Loucy (cell line): ENCODE measurements around the gene TAF4.

Experiments
- H2AFZ ChIP-seq: fragments of 200-600 bp; sonication (generic); 2 replicates; pipeline ENCODE4 v1.6.0; 2016; ENCODE audit warnings: antibody characterized with exemption, mild to moderate bottlenecking, low read length, moderate library complexity
- H3F3A ChIP-seq: fragments of 200-600 bp; 2 replicates; pipeline ENCODE4 v1.6.0; 2016; ENCODE audit warnings: antibody characterized with exemption, low read depth, mild to moderate bottlenecking
- H3K27me3 ChIP-seq: fragments of 200-600 bp; sonication (generic); 2 replicates; pipeline ENCODE4 v1.6.1; 2014; ENCODE audit warnings: low read length, mild to moderate bottlenecking; ENCODE audit not compliant: insufficient read depth, poor library complexity, severe bottlenecking
- H3K36me3 ChIP-seq: fragments of 200-600 bp; sonication (generic); 2 replicates; pipeline ENCODE4 v1.6.1; 2016; ENCODE audit warnings: low read length; ENCODE audit not compliant: insufficient read depth
- H3K4me1 ChIP-seq: fragments of 200-600 bp; sonication (generic); 2 replicates; pipeline ENCODE4 v1.5.1; 2014; ENCODE audit warnings: low read length, mild to moderate bottlenecking; ENCODE audit not compliant: insufficient read depth, poor library complexity, severe bottlenecking
- H3K4me2 ChIP-seq: fragments of 200-600 bp; sonication (generic); 2 replicates; pipeline ENCODE4 v1.6.0; 2014; ENCODE audit warnings: antibody characterized with exemption, low read length, low read depth, mild to moderate bottlenecking; ENCODE audit not compliant: poor library complexity, severe bottlenecking
- H3K4me3 ChIP-seq: fragments of 200-600 bp; sonication (generic); 2 replicates; pipeline ENCODE4 v1.5.1; 2014; ENCODE audit warnings: low read length, mild to moderate bottlenecking, mixed read lengths; ENCODE audit not compliant: poor library complexity, severe bottlenecking
- H3K79me2 ChIP-seq: fragments of 200-600 bp; sonication (generic); 2 replicates; pipeline ENCODE4 v1.6.1; 2014; ENCODE audit warnings: low read length; ENCODE audit not compliant: insufficient read depth
- H3K9ac ChIP-seq: fragments of 200-600 bp; sonication (generic); 2 replicates; pipeline ENCODE4 v1.6.0; 2014; ENCODE audit warnings: mild to moderate bottlenecking, low read depth, low read length, moderate library complexity; ENCODE audit not compliant: poor library complexity, severe bottlenecking
- H3K9me2 ChIP-seq: fragments of 200-600 bp; sonication (generic); replicated peaks from 2 replicates; pipeline ENCODE4 v1.6.1; 2016; ENCODE audit warnings: low read depth, low read length, mixed read lengths
- H3K9me3 ChIP-seq: fragments of 200-600 bp; sonication (generic); 2 replicates; pipeline ENCODE4 v1.6.1; 2014; ENCODE audit warnings: mild to moderate bottlenecking, antibody characterized with exemption, low read length, low read depth; ENCODE audit not compliant: insufficient read depth
- H4K20me1 ChIP-seq: fragments of 200-600 bp; sonication (generic); 2 replicates; pipeline ENCODE4 v1.6.0; 2014; ENCODE audit warnings: antibody characterized with exemption, low read length, mild to moderate bottlenecking; ENCODE audit not compliant: insufficient read depth, poor library complexity, severe bottlenecking
- EZH2phosphoT487 ChIP-seq: fragments of 200-600 bp; IDR thresholded peaks from 2 replicates; pipeline ENCODE4 v1.6.1; 2018; ENCODE audit warnings: antibody characterized with exemption, mild to moderate bottlenecking, moderate library complexity, borderline replicate concordance
- TF ChIP-seq, protein P1 (sequence below): fragments of 200-600 bp; sonication (generic); conservative IDR thresholded peaks from 2 replicates; pipeline ENCODE4 v1.5.1; 2014; ENCODE audit warnings: mild to moderate bottlenecking, antibody characterized with exemption, low read length

Gene TAF4

DNA sequence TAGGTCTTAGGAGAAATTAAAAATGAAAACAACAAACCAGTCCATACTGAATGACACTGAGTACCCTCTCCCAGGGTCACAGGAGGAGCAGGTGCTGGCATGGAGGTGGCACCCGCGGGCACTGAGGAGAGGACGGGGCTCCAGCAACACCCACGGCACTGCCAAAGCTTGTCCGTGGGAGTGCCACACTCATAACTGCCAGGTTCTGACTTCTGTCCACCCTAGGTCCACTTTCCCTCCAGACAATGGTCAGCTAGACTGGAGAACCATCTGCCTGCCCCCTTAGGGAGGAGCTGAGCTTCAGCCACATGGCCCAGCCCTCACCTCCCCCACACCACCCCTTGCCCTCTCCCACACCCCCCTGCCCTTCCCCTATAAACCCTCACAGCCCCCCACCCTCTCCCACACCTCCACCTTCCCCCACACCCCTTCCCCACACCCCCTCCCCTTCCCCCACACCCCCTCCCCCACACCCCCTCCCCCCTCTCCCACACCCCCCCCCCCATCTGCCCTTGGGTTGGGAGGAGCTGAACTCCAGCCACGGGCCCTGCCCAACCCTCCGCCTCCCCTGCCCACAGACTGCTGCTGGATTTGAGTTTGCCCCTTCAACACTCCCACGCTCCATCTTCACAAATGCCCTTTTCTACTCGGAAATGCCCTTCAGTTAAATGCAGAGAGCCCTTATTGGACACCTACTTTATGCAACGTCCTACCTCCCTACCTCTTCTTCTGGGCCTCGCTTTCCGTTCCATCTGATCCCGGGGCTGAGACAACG lies 129.6 kb downstream of the TAF4 start:
- Histone ChIP-seq H3K9me3 (no peaks in the 10 kb centered on the region), H3K79me2 (no peaks in the 10 kb centered on the region), H3K9ac (no peak overlapping the region), H2AFZ (no peak overlapping the region), H3K4me3 (no peak overlapping the region), H3K4me2 (no peak overlapping the region), H3K9me2 (no peaks in the 10 kb centered on the region), H3F3A (no peaks in the 10 kb centered on the region), H4K20me1 (no peaks in the 10 kb centered on the region), H3K4me1 (no peaks in the 10 kb centered on the region), H3K36me3 (no peaks in the 10 kb centered on the region; the same call in 1 of the 2 replicates), H3K27me3 (no peaks in the 10 kb centered on the region)
- no peak for TF ChIP-seq EZH2phosphoT487
- TF ChIP-seq, protein P1, sequence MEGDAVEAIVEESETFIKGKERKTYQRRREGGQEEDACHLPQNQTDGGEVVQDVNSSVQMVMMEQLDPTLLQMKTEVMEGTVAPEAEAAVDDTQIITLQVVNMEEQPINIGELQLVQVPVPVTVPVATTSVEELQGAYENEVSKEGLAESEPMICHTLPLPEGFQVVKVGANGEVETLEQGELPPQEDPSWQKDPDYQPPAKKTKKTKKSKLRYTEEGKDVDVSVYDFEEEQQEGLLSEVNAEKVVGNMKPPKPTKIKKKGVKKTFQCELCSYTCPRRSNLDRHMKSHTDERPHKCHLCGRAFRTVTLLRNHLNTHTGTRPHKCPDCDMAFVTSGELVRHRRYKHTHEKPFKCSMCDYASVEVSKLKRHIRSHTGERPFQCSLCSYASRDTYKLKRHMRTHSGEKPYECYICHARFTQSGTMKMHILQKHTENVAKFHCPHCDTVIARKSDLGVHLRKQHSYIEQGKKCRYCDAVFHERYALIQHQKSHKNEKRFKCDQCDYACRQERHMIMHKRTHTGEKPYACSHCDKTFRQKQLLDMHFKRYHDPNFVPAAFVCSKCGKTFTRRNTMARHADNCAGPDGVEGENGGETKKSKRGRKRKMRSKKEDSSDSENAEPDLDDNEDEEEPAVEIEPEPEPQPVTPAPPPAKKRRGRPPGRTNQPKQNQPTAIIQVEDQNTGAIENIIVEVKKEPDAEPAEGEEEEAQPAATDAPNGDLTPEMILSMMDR, result no peak

DNA sequence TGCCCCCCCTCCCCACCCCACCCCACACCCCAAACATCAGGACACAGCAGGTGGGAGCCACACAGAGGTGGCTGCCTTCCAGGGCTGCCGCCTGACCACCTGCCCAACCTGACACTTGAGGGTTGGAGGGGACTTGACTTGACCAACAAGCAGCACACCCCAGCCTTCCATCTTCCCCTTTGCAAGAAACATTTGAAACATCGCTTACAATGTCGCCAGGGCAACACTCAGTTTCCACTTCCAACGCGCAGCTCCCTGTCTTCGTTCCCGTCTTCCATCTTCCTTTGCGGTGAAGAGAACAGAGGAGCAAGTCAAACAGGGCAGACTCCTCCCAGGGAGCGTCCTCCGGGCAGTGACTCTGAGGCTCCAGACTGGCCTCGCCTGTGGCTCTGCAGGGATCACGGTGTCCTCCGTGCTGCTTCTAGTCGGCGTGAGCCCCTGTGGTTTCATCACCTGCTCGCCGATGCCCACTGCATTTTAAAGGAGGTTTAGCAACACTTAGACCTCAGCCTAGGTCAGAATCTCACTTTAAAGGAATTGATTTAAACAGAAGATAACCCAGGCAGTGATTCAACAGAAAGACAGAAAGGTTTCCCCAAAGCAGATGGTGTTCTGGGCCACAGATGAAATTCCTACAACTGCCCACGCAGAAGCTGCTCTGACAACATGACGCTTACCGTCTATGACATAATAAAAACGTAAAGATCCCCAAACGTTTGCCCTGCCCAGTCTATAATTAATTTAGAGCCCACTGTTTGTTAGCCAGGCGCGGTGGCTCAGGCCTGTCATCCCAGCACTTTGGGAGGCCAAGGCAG lies 130.8 kb downstream of the TAF4 start:
- TF ChIP-seq, protein P1, result no peak
- TF ChIP-seq EZH2phosphoT487, result no peak
- Histone ChIP-seq H4K20me1 (no peaks in the 10 kb centered on the region), H3K4me3 (no peak overlapping the region), H3K4me1 (no peaks in the 10 kb centered on the region), H3F3A (no peaks in the 10 kb centered on the region), H3K27me3 (no peaks in the 10 kb centered on the region), H3K9me3 (no peaks in the 10 kb centered on the region), H3K79me2 (no peaks in the 10 kb centered on the region), H3K4me2 (no peak overlapping the region), H3K36me3 (peaks cover 3% of the 10 kb centered on the region; the same call in 1 of the 2 replicates), H3K9me2 (no peaks in the 10 kb centered on the region), H2AFZ (no peak overlapping the region), H3K9ac (no peak overlapping the region)

DNA sequence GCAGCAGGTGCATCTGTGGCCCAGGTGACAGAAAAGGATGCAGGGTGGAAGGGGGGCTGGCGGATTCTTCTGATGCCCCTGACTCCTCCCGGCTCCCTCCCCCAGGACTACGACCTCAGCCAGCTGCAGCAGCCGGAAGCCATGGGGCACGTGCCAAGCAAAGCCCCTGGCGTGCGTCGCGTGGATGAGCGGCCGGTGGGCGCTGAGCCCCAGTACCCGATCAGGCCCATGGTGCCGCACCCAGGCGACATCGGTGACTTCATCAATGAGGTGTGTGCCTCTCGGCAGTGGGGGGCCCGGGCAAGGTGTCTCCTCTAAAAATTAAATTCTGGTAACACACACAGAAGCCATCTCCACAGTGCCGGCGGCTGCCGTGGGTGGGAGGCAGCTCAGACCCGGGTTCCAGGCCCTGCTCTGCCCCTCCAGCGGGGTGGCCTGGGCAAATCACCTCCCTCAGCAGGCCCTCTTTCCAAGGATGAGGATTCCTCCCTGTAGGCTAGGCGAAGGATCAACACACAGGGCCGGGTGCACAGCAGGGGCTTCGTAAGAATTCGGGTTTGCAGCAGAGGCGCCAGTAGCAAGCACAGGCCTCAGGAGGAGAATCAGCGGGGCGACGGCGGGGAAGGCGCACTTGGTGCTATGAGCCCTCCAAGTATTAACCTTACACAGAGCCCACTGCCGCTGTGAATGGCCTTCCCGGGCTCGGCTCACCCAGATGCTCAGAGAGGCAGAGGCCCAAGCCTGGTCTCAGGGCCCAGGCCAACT lies 131.5 kb downstream of the TAF4 start:
- H3F3A ChIP-seq, result no peaks in the 10 kb centered on the region
- H3K36me3 ChIP-seq, result peaks cover 6% of the 10 kb centered on the region; the same call in 1 of the 2 replicates
- H3K79me2 ChIP-seq, result no peaks in the 10 kb centered on the region
- no peaks in the 10 kb centered on the region for H3K4me1 ChIP-seq
- no peaks in the 10 kb centered on the region for H4K20me1 ChIP-seq
- no peak overlapping the region for H3K4me3 ChIP-seq
- no peak overlapping the region for H3K4me2 ChIP-seq
- TF ChIP-seq EZH2phosphoT487, result no peak
- TF ChIP-seq, protein P1, result no peak
- no peaks in the 10 kb centered on the region for H3K9me2 ChIP-seq
- no peak overlapping the region for H2AFZ ChIP-seq
- H3K27me3 ChIP-seq, result no peaks in the 10 kb centered on the region
- no peaks in the 10 kb centered on the region for H3K9me3 ChIP-seq
- no peak overlapping the region for H3K9ac ChIP-seq
